Breast epithelium (tissue), 3 donors: Measurements from ENCODE around the gene TBC1D23.

ENCODE experiments used
- CTCF ChIP-seq, 3 donors: fragments of 450-650 bp; IDR thresholded peaks; one replicate each; pipeline ENCODE4 v1.5.1; 2016 to 2017; ENCODE audit warnings: antibody characterized with exemption in 3 of 3, mild to moderate bottlenecking in 3 of 3, moderate library complexity in 3 of 3
- POLR2AphosphoS5 ChIP-seq, 3 donors: sonication (generic); formaldehyde crosslinking; IDR thresholded peaks; one replicate each; pipeline ENCODE4 v1.6.1; 2017; ENCODE audit warnings: antibody characterized with exemption in 3 of 3

DNA sequence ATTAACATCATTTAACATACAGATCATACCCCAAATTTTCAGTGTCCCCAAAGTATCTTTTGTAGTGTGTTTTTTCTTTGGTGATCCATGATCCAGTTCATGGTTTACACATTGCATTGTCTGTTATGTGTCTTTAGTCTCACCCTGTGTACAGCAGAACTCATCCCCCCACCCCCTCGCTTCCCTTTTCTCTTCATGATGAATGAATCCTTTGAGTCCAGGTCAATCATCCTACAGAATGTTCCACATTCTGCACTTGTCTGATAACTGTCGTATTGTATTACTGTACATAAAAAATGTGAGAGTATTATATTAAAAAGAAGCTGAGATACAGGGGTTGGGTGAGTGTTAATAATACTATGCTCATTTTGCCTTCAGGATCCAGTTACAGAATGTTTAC lies 59.2 kb downstream of the TBC1D23 start:
- TF ChIP-seq CTCF (IDR thresholded peaks at IDR 0.05) (no peak), POLR2AphosphoS5 (IDR thresholded peaks at IDR 0.05) (no peak)
